Dendritic cell treated with granulocyte-macrophage colony-stimulating factor and Interleukin-4, amounts not matched to agents 40 ng/mL and 50 ng/mL, for 4 days (primary cell): ENCODE measurements around the gene FGF18.

Experiments used
- H3K27ac Mint-ChIP-seq: one replicate; pipeline ENCODE4 v1.8.0; 2022; ENCODE audit warnings: mild to moderate bottlenecking, mixed read lengths
- H3K27me3 Mint-ChIP-seq: one replicate; pipeline ENCODE4 v1.8.0; 2022; ENCODE audit warnings: mild to moderate bottlenecking, mixed read lengths
- H3K36me3 Mint-ChIP-seq: one replicate; pipeline ENCODE4 v1.8.0; 2022; ENCODE audit warnings: low read depth, mixed read lengths
- H3K4me1 Mint-ChIP-seq: one replicate; pipeline ENCODE4 v1.8.0; 2022; ENCODE audit warnings: low read depth, mixed read lengths
- H3K4me3 Mint-ChIP-seq: one replicate; pipeline ENCODE4 v1.8.0; 2022; ENCODE audit warnings: mild to moderate bottlenecking, moderate library complexity, mixed read lengths
- H3K9me3 Mint-ChIP-seq: one replicate; pipeline ENCODE4 v1.8.0; 2022; ENCODE audit warnings: mixed read lengths
- intact Hi-C: fragments of 100-400 bp; cut with micrococcal nuclease; formaldehyde crosslinking; loops from one replicate; pipeline ENCODE4 v1.15.0; 2022

FGF18 gene

DNA sequence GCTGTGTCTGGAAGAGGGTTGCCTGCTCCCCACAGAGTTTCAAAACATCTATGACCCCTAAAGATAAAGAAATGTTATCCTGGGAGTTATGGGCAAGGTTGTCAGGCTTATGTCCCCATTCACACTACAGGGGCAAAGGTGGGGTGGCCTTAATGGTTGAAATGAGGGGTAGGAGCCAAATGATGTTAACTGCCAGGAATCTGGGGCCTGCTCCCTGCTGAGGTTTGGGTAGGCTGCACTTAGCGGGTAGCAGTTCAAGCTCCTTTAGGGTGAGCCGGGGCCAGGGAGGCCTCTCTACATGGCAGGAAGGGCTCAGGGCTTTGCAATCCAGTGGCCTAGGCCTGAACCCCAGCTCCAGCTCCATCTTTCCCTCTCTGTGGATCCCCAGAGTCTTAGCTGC, 3.0 kb downstream of the FGF18 start:
- H3K4me3 Mint-ChIP-seq: no peak overlapping the region
- H3K36me3 Mint-ChIP-seq: no peaks in the 10 kb centered on the region
- H3K27me3 Mint-ChIP-seq: peaks cover 51% of the 10 kb centered on the region
- intact Hi-C loops: no loop called here
- H3K4me1 Mint-ChIP-seq: peaks cover 21% of the 10 kb centered on the region
- H3K9me3 Mint-ChIP-seq: no peaks in the 10 kb centered on the region
- no peak overlapping the region for H3K27ac Mint-ChIP-seq

DNA sequence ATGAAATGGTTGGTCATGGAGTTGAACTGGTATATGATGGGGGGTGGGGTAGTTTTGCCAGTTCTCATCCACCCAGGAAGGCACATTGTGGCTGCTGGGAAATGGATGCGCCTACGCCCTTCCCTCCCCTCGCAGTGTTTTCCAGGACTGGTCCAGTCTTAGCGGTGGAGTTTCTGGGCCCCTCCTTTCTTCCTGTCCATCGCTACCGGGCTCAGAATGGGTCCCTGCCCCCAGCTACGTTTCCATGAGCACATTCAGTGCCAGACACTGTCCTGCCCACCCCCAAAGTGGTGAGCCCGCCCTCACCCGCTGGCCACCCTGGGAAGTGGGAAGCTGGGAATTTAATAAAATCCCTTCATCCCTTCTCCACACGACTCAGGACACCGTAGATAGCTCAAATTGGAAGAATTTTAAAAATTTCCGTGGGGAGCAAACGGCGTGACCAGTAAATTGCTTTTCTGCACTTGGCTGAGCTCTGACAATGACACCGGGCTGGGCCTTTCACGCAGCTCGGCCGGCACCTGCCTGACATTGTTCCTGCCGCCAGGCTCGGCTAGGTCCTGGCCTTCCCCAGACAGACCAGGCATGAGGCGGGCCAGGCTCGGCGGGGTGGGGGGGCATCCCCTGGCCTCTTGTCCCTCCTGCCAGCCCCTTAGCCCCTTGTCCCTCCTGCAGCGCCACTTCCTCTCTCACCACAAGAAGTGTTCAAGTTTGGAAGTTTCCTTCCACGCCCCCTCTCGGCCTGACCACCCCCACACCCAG, 3.6 kb downstream of the FGF18 start:
- Mint-ChIP-seq H3K9me3 (no peaks in the 10 kb centered on the region), H3K36me3 (no peaks in the 10 kb centered on the region), H3K27ac (no peak overlapping the region), H3K27me3 (peaks cover 51% of the 10 kb centered on the region), H3K4me1 (peaks cover 21% of the 10 kb centered on the region), H3K4me3 (no peak overlapping the region)
- intact Hi-C loops: no loop called here

DNA sequence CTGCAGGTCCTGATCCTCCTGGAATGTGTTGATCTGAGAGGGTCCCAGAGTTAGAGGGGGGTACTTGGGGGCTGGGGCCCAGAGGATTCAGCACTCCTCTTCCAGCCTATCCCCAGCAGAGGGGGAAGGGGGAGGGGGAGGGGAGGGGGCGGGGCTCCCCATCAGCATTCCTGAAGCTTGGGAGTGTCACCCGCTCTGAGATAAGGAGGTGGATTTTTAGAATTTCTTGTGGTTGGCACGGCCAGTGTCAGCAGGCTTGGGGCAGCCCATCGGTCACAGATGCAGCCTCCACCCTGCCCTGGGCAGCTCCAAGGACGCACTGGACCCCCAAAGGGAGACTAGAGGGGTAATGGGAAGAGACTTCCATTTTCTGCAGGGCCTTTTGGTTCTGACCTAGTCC, 5.3 kb downstream of the FGF18 start:
- no peaks in the 10 kb centered on the region for H3K9me3 Mint-ChIP-seq
- intact Hi-C loops: no loop called here
- no peak overlapping the region for H3K27ac Mint-ChIP-seq
- H3K4me3 Mint-ChIP-seq: no peak overlapping the region
- H3K4me1 Mint-ChIP-seq: peaks cover 11% of the 10 kb centered on the region
- H3K36me3 Mint-ChIP-seq: no peaks in the 10 kb centered on the region
- peaks cover 39% of the 10 kb centered on the region for H3K27me3 Mint-ChIP-seq

DNA sequence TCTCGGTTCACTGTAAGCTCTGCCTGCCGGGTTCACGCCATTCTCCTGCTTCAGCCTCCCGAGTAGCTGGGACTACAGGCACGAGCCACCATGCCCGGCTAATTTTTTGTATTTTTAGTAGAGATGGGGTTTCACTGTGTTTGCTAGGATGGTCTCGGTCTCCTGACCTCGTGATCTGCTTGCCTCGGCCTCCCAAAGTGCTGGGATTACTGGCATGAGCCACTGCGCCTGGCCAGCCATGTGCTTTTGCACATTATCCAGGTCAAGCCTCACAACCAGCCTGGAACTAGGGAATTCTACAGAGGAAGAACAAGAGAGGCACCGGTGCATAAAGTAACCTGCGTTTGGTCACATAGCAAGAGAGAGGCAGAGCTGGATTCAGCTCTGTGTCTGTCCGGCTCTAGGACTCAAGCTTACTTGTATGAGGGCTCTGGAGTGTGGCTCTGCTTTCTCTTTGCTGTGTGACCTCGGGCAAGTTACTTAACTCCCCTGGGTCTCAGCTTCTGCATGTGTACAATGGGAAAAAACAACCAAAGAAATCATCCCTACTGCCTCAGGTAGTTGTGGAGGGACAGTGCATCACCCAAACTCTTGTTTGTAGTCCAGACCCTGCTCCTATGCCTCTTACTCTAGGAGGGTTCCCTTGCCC, 6.3 kb downstream of the FGF18 start:
- Mint-ChIP-seq H3K27ac (no peak overlapping the region), H3K27me3 (peaks cover 31% of the 10 kb centered on the region), H3K4me1 (peaks cover 5% of the 10 kb centered on the region), H3K9me3 (no peaks in the 10 kb centered on the region), H3K36me3 (no peaks in the 10 kb centered on the region), H3K4me3 (no peak overlapping the region)
- intact Hi-C loops: no loop called here

DNA sequence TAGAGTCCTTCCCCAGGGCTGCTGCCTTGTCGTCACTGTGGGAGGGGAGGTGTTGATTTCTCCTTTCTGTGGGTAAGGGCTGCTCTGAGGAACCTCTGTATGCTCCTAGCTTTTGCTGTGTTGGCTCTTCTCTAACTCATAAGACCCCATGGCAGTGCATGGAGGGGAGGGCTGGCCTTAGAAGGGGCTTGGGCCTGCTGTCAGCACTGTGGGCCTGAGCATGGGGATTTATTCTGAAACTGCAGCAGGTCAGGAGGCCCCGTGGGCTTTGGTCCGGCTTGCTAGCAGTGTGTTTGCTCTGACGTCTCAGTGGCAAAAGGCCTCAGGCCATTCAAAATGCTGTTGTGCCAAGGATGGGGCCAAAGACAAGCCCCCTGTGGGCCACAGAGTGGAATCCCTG, 6.8 kb downstream of the FGF18 start:
- H3K9me3 Mint-ChIP-seq: no peaks in the 10 kb centered on the region
- H3K27me3 Mint-ChIP-seq: peaks cover 26% of the 10 kb centered on the region

DNA sequence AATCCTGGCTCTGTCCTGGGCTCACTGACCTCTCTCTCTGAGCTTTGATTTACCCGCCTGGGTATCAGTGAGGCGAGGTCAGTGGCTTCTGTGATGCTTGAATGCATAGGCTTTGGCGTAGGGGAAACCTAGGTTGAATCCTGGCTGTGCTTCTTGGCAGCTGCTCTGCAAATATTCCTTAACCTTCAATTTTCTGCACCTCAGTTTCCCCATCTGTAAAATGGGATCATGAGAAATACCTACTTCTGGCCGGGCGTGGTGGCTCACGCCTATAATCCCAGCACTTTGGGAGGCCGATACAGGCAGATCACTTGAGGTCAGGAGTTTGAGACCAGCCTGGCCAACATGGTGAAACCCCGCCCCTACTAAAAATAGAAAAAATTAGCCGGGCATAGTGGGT, 7.2 kb downstream of the FGF18 start:
- no peaks in the 10 kb centered on the region for H3K4me1 Mint-ChIP-seq
- intact Hi-C loops: no loop called here
- H3K4me3 Mint-ChIP-seq: no peak overlapping the region
- H3K36me3 Mint-ChIP-seq: no peaks in the 10 kb centered on the region
- peaks cover 22% of the 10 kb centered on the region for H3K27me3 Mint-ChIP-seq
- H3K9me3 Mint-ChIP-seq: no peaks in the 10 kb centered on the region
- no peak overlapping the region for H3K27ac Mint-ChIP-seq

More for the DNA sequence above, 6.8 kb downstream of the FGF18 start:
- Mint-ChIP-seq H3K36me3 (no peaks in the 10 kb centered on the region), H3K4me1 (no peaks in the 10 kb centered on the region), H3K27ac (no peak overlapping the region), H3K4me3 (no peak overlapping the region)
- intact Hi-C loops: no loop called here

DNA sequence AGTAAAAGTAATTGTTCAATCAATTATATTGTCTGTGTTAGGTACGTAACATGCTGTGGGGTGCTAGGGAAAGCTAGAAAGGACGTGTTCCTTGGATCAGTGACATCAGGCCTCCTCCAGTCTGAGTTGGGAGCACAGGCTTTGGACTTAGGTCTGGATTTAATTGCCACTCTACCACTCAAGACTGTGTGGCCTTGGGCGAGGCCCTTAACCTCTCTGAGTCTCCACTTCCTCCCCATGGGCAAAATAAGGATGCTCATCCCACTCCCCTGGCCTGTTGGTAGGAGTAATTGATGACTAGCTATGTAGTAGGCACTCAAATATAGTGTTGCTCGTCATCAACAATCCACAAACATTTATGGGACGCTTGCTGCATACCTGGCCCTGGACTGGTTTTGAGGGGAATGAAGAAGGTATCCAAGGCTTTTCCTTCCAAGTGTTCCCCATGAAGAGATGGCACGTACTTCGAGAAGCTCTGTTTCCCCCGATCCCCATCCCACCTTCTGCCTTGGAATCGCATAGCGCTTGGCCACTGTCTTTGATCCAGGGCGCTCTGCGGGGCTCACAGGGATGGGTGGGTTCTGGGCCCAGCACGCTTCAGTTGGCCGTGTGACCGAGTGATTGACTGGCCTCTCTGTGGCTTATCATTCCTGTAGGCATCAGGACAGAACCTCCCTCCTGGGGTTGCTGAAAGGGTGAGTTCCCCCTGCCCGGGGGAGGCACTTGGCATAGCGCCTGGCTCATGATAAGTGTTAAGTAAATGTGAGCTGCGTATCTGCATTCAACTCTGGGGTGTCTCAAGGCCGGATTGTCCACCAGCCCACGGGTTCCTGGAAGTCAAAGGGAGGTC, 8.1 kb downstream of the FGF18 start:
- Mint-ChIP-seq H3K9me3 (no peaks in the 10 kb centered on the region), H3K36me3 (no peaks in the 10 kb centered on the region), H3K27me3 (peaks cover 13% of the 10 kb centered on the region), H3K4me1 (no peaks in the 10 kb centered on the region), H3K27ac (no peak overlapping the region), H3K4me3 (no peak overlapping the region)
- intact Hi-C loops: no loop called here

DNA sequence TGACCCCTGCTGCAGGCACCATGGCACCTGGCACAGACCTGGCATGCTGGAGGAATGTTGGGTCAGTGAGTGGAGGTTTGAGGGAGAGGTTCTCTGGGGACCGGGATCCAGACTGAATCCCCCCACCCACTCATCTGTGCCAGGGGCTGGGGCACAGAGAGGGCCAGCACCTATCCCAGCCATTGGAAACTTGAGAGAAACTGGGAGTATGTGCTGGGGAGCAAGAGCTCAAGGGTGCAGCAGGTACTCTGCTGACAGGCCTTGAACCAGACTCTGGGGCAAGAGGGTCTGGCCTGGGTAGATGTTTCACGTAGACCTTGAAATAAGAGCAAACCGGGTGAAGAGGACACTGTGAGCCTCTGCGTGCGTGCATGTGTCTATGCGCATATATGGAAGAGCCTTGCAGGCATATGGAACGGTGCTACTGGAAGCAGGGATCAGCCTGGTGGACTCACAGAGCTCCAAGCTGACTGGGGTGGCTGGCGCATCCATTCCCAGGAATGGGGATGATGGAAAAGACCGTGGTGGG, 8.8 kb downstream of the FGF18 start:
- Mint-ChIP-seq H3K27me3 (peaks cover 6% of the 10 kb centered on the region), H3K9me3 (no peaks in the 10 kb centered on the region), H3K4me3 (no peak overlapping the region), H3K27ac (no peak overlapping the region), H3K36me3 (no peaks in the 10 kb centered on the region), H3K4me1 (no peaks in the 10 kb centered on the region)
- intact Hi-C loops: no loop called here

DNA sequence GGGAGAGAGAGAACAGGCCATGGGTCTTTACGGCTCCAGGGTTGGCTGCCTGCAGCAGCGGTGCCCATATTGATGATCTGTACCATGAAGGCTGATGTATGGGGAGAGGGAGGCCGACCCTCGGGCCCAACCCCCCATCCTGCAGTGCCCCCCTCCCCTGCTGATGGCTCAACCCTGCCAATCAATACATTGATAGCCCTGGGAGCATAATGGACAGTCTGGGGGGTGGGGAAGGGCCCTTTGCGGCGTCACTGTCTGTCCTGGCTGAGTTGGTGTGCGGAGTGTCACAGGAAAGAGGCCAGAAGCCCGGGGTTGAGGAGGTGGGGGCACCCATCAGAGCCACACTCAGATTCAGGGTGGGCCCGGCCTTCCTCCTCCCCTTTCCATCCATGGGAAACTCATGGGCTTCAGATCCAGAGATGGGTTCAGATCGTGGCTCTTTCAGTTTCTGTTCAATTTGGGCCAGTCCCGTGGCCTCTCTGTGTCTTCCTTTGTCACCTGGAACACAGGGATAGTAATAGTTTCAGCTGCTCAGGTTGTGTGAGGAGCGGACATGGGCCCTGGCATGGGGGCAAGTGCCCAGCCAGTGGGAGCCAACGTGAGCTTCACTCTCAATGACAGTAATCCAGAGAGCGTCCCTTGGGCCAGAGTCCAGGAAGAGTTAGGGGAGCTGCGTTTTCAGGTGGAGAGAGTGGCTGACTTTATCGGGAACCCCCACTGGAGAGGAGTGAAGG, 9.5 kb downstream of the FGF18 start:
- Mint-ChIP-seq H3K9me3 (no peaks in the 10 kb centered on the region), H3K27me3 (peaks cover 3% of the 10 kb centered on the region), H3K4me1 (no peaks in the 10 kb centered on the region), H3K27ac (no peak overlapping the region), H3K4me3 (no peak overlapping the region), H3K36me3 (no peaks in the 10 kb centered on the region)
- intact Hi-C loops: no loop called here

DNA sequence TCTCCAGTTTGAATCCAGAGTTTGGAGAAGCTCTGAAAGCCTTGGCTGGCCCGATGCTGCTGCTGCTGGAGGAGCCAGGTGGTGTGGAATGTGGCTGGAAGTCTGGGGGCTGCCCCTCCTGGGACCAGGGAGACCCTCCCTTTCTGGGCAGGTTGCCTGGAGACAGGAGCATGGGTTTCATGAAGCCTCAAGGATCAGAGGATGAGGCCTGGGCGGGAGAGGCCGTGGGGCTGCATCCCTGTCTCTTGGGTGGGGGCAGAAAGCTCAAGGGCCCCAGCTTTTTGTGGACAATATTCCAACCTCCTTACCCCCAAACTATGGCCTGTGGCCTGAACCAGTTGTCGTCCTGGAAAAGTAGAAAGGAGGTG, 10.1 kb downstream of the FGF18 start:
- H3K4me3 Mint-ChIP-seq: no peak overlapping the region
- H3K27me3 Mint-ChIP-seq: no peaks in the 10 kb centered on the region
- intact Hi-C loops: no loop called here
- no peaks in the 10 kb centered on the region for H3K4me1 Mint-ChIP-seq
- H3K27ac Mint-ChIP-seq: no peak overlapping the region
- no peaks in the 10 kb centered on the region for H3K36me3 Mint-ChIP-seq
- H3K9me3 Mint-ChIP-seq: no peaks in the 10 kb centered on the region

DNA sequence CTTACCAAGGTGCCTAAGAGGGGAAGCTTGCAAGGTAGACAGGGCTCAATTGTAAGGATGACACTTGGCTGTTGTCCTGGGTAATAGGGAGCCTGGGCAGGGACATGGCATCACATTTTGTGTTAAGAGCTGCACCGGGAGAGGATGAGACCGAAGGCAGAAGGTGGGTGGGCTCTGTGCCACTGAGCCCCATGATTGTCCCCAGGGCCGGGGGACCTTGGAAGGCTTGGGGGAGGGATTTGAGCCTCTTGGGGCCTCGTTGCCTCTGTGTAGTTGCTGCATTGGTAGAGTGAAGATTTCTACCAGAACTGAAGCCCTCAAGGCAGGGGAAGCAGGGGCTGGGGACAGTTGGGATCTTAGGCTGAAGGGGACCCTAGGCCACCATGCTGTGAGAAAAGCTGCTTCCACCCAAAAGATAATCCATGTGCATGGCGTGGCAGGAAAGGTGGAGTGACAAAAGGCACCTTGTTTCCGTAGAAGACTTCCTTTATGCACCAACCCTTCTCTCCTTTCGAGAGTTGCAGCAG, 11.9 kb downstream of the FGF18 start:
- H3K27me3 Mint-ChIP-seq: no peaks in the 10 kb centered on the region
- H3K36me3 Mint-ChIP-seq: no peaks in the 10 kb centered on the region
- intact Hi-C loops: no loop called here
- H3K9me3 Mint-ChIP-seq: no peaks in the 10 kb centered on the region
- H3K27ac Mint-ChIP-seq: no peak overlapping the region
- H3K4me3 Mint-ChIP-seq: no peak overlapping the region
- no peaks in the 10 kb centered on the region for H3K4me1 Mint-ChIP-seq

DNA sequence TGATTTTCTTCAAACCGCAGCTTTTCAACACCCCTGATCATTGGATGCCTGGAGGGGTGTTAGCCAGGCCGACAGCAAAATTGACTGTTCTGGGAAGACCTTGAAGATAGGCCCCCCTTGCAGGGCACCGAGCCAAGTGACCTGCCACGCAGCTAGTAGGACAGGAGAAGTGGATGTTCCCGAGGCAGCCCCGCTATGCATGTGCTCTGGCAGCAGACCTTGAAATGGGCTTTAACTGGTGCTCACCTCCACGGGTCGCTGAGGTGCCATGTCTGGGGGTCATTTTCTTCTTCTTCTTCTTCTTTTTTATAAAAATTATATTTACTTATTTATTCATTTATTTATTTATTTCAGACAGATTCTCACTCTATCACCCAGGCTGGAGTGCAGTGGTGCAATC, 12.6 kb downstream of the FGF18 start:
- no peaks in the 10 kb centered on the region for H3K4me1 Mint-ChIP-seq
- no peak overlapping the region for H3K27ac Mint-ChIP-seq
- no peaks in the 10 kb centered on the region for H3K9me3 Mint-ChIP-seq
- no peak overlapping the region for H3K4me3 Mint-ChIP-seq
- intact Hi-C loops: no loop called here
- no peaks in the 10 kb centered on the region for H3K27me3 Mint-ChIP-seq
- no peaks in the 10 kb centered on the region for H3K36me3 Mint-ChIP-seq

DNA sequence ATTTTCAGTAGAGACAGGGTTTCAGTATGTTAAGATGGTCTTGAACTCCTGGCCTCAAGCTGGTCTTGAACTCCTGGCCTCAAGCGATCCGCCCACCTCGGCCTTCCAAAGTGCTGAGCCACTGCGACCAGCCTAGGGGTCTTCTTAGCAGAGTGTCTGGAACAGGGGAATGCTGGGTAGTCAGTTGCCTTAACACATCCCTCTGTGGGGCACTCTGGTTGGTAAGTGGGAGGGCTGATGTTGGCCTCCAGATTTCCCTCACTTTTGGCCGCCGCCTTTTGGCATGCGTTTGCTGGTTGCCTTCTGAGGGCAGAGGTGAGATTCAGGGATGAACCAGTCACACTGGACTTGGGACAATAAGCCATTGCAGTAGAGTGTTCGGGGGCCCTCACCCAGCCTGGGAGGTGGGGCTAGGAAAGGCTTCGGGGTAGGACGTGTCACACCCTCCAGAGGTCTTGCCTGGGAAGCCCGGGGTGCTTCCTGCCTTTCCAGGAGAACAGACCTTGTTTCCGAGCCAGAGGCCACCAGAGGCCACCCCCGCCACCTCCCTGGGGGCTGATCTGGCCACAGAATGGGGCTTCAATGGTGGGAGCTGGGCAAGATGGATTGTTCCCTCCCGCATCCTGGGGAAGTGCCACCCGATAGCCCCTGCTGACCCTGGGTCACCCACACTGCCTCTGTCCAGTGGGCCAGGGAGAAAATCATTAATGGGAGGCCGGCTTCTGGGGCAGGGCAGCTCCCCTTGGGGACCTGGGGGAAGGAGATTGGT, 13.3 kb downstream of the FGF18 start:
- intact Hi-C loops: no loop called here
- no peak overlapping the region for H3K4me3 Mint-ChIP-seq
- no peaks in the 10 kb centered on the region for H3K27me3 Mint-ChIP-seq
- no peak overlapping the region for H3K27ac Mint-ChIP-seq
- no peaks in the 10 kb centered on the region for H3K4me1 Mint-ChIP-seq
- H3K36me3 Mint-ChIP-seq: no peaks in the 10 kb centered on the region
- no peaks in the 10 kb centered on the region for H3K9me3 Mint-ChIP-seq
